ENCODE results near the gene CENPM.

DNA sequence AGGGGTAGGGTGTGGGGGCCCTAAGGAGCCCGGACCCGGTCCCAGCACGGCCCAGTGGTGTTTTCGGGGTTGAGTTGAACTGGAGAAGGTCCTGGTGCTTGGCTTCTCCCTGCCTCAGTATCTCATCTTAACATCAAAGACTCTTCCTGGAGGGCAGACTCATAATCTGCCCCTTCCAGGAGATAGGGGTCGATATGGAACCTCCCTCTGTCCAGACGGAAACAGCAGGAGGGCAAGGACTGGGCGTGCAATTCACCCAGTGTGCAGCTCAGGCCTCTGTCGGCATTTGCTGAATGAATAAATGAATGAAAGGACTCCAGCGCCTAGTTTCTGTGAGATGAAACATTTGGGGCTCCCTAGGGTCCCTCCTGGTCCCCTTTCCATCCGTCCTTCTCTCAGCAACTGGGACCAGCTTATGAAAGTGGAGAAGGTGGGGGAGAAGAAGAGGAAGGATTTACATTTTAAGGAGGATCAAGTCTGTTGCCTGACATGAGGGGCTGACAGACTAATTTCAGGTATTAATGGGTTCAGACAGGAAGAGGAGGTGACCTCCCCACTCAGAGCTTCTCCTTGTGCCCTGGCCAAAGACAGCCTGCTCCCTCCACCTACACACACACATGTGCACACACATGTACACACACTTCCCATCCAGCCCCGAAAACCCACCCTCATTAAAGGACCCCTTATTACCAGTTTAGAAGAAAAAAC lies 31.0 kb downstream of the CENPM start:
- TF ChIP-seq, protein P1, sequence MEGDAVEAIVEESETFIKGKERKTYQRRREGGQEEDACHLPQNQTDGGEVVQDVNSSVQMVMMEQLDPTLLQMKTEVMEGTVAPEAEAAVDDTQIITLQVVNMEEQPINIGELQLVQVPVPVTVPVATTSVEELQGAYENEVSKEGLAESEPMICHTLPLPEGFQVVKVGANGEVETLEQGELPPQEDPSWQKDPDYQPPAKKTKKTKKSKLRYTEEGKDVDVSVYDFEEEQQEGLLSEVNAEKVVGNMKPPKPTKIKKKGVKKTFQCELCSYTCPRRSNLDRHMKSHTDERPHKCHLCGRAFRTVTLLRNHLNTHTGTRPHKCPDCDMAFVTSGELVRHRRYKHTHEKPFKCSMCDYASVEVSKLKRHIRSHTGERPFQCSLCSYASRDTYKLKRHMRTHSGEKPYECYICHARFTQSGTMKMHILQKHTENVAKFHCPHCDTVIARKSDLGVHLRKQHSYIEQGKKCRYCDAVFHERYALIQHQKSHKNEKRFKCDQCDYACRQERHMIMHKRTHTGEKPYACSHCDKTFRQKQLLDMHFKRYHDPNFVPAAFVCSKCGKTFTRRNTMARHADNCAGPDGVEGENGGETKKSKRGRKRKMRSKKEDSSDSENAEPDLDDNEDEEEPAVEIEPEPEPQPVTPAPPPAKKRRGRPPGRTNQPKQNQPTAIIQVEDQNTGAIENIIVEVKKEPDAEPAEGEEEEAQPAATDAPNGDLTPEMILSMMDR (conservative IDR thresholded peaks at IDR 0.05; ENCODE audit: low read depth in 2 of 2): no peak
- TF ChIP-seq JUNB (IDR thresholded peaks at IDR 0.05; ENCODE audit: unreplicated experiment): no peak
- TF ChIP-seq STAT1 (IDR thresholded peaks at IDR 0.05; ENCODE audit: unreplicated experiment): no peak
- no peak for TF ChIP-seq POLR2AphosphoS5 (IDR thresholded peaks at IDR 0.05; ENCODE audit: low read depth)
- peak; percentile 84 for TF ChIP-seq EZH2 (IDR thresholded peaks at IDR 0.05; ENCODE audit: low read depth, unreplicated experiment)
- TF ChIP-seq, protein P2, sequence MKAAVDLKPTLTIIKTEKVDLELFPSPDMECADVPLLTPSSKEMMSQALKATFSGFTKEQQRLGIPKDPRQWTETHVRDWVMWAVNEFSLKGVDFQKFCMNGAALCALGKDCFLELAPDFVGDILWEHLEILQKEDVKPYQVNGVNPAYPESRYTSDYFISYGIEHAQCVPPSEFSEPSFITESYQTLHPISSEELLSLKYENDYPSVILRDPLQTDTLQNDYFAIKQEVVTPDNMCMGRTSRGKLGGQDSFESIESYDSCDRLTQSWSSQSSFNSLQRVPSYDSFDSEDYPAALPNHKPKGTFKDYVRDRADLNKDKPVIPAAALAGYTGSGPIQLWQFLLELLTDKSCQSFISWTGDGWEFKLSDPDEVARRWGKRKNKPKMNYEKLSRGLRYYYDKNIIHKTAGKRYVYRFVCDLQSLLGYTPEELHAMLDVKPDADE (IDR thresholded peaks at IDR 0.05): no peak

Data from GM23338 (cell line).